NT2/D1 (cell line): ENCODE results near the gene APEX1.

ENCODE experiments used
- SUZ12 ChIP-seq: IDR thresholded peaks from 2 replicates; pipeline ENCODE4 v1.6.1; 2011; ENCODE audit not compliant: insufficient read length, insufficient read depth; ENCODE audit errors: extremely low read depth
- YY1 ChIP-seq: IDR thresholded peaks from 2 replicates; pipeline ENCODE4 v1.6.1; 2011; ENCODE audit not compliant: insufficient read length, insufficient read depth
- ZNF274 ChIP-seq: IDR thresholded peaks from 2 replicates; pipeline ENCODE4 v1.6.1; 2011; ENCODE audit warnings: mild to moderate bottlenecking, low read depth, low read length

- TF ChIP-seq SUZ12 (no peak), ZNF274 (no peak), YY1 (no peak)
Observed at GRCh38 chr14:20440882-20441281, 14.1 kb upstream of the APEX1 start.
